Measurements from ENCODE around the gene PRUNE2.

- TF ChIP-seq, protein P1, sequence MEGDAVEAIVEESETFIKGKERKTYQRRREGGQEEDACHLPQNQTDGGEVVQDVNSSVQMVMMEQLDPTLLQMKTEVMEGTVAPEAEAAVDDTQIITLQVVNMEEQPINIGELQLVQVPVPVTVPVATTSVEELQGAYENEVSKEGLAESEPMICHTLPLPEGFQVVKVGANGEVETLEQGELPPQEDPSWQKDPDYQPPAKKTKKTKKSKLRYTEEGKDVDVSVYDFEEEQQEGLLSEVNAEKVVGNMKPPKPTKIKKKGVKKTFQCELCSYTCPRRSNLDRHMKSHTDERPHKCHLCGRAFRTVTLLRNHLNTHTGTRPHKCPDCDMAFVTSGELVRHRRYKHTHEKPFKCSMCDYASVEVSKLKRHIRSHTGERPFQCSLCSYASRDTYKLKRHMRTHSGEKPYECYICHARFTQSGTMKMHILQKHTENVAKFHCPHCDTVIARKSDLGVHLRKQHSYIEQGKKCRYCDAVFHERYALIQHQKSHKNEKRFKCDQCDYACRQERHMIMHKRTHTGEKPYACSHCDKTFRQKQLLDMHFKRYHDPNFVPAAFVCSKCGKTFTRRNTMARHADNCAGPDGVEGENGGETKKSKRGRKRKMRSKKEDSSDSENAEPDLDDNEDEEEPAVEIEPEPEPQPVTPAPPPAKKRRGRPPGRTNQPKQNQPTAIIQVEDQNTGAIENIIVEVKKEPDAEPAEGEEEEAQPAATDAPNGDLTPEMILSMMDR (optimal IDR thresholded peaks at IDR 0.05 in 1 of 3, IDR thresholded peaks at IDR 0.05 in 1 of 3, conservative IDR thresholded peaks at IDR 0.05 in 1 of 3; ENCODE audit: extremely low read depth in 1 of 3, insufficient read depth in 2 of 3, low read length in 3 of 3), result no peak
- TF ChIP-seq EZH2 (IDR thresholded peaks at IDR 0.05; ENCODE audit: low read length), result no peak
Measured at GRCh38 chr9:76707510-76707909, 198.4 kb downstream of the PRUNE2 start.

Measured in keratinocyte (primary cell).